DND-41 (cell line): Measurements from ENCODE around the gene SUPT6H.

ENCODE experiments used
- EZH2 ChIP-seq: IDR thresholded peaks from 3 replicates; pipeline ENCODE4 v1.6.1; 2012; ENCODE audit warnings: borderline replicate concordance, low read depth, mild to moderate bottlenecking, moderate library complexity, low read length, inconsistent platforms; ENCODE audit not compliant: severe bottlenecking
- TF ChIP-seq, protein P1 (sequence below): IDR thresholded peaks from 2 replicates; pipeline ENCODE4 v1.5.1; 2012; ENCODE audit warnings: borderline replicate concordance, low read length, moderate library complexity, mild to moderate bottlenecking; ENCODE audit not compliant: poor library complexity, severe bottlenecking; ENCODE audit errors: extremely low read depth

DNA sequence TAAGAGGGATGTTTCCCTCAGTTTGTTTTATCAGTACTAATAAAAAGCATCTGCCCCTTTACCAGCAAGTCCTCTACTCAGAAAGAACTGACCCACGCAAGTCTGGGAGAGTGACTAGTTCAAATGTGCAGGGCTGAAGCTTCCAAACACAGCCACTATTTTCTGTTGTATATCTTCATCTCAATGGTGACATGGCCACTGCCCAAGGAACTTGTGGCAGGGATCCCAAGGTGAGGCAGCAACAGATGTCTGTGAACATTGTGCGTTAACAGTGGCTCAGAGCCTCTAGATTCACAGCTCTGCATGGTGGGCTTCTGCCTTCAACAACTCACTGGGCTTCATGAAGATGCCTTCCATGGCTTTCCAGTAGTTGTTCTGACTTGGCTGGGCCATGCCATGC is 13.3 kb upstream of the SUPT6H start:
- TF ChIP-seq, protein P1, sequence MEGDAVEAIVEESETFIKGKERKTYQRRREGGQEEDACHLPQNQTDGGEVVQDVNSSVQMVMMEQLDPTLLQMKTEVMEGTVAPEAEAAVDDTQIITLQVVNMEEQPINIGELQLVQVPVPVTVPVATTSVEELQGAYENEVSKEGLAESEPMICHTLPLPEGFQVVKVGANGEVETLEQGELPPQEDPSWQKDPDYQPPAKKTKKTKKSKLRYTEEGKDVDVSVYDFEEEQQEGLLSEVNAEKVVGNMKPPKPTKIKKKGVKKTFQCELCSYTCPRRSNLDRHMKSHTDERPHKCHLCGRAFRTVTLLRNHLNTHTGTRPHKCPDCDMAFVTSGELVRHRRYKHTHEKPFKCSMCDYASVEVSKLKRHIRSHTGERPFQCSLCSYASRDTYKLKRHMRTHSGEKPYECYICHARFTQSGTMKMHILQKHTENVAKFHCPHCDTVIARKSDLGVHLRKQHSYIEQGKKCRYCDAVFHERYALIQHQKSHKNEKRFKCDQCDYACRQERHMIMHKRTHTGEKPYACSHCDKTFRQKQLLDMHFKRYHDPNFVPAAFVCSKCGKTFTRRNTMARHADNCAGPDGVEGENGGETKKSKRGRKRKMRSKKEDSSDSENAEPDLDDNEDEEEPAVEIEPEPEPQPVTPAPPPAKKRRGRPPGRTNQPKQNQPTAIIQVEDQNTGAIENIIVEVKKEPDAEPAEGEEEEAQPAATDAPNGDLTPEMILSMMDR: no peak
- no peak for TF ChIP-seq EZH2
